Choroid plexus epithelial cell (primary cell): ENCODE results near the gene CCNH.

Source experiments
- DNase-seq: peaks from one replicate; pipeline ENCODE4 v3.0.0-alpha.2; 2010; ENCODE audit warnings: low read depth
- H3K4me3 ChIP-seq: 2 replicates; pipeline ENCODE4 v1.5.1; 2011; ENCODE audit warnings: low read depth, mild to moderate bottlenecking, control low read depth, low read length, moderate library complexity
- CTCF ChIP-seq: conservative IDR thresholded peaks from 2 replicates; pipeline ENCODE4 v1.5.1; 2011; ENCODE audit warnings: low read depth, mild to moderate bottlenecking, control low read depth, inconsistent platforms, low read length, moderate library complexity

The CCNH gene

GRCh38 chr5:87347841-87348240 is 64.9 kb downstream of the CCNH start:
- no peak for TF ChIP-seq CTCF
- H3K4me3 ChIP-seq, result no peak overlapping the region
- DNase-seq, result peak; percentile 29

GRCh38 chr5:87347272-87347671 is 65.5 kb downstream of the CCNH start:
- no peak overlapping the region for H3K4me3 ChIP-seq
- TF ChIP-seq CTCF, result no peak
- DNase-seq, result peak; percentile 6
